K562 (cell line): ENCODE measurements around the gene BMP6. TPM values are rescaled to one million over a fixed set of nuclear protein-coding genes. Genes with fewer than 3 reads are reported as not detected.

Source experiments
- BHLHE40 ChIP-seq: IDR thresholded peaks from 2 replicates; pipeline ENCODE4 v1.6.1; 2011; ENCODE audit warnings: low read length, improper control_type of control experiment
- CEBPZ ChIP-seq: fragments of 150-350 bp; IDR thresholded peaks from 2 replicates; pipeline ENCODE4 v1.6.1; 2014; ENCODE audit warnings: low read depth, mild to moderate bottlenecking, low read length, borderline replicate concordance
- CTBP1 ChIP-seq: fragments of 450-650 bp; IDR thresholded peaks from 2 replicates; pipeline ENCODE4 v1.6.1; 2016; ENCODE audit warnings: borderline replicate concordance
- E2F6 ChIP-seq, 2 experiments: IDR thresholded peaks; 2 replicates each; pipeline ENCODE4 v1.6.1; 2011; ENCODE audit warnings: borderline replicate concordance in 1 of 2, control low read depth in 1 of 2, low read depth in 1 of 2, low read length in 1 of 2, mild to moderate bottlenecking in 1 of 2, mixed read lengths in 1 of 2, moderate library complexity in 1 of 2; ENCODE audit not compliant: insufficient read depth in 1 of 2, insufficient read length in 1 of 2, poor library complexity in 1 of 2, severe bottlenecking in 1 of 2; ENCODE audit errors: extremely low read depth in 1 of 2
- E4F1 ChIP-seq: fragments of 250-450 bp; sonication (Bioruptor Pico); IDR thresholded peaks from 2 replicates; pipeline ENCODE4 v1.5.0; 2021; ENCODE audit warnings: mild to moderate bottlenecking, borderline replicate concordance
- LCOR ChIP-seq: sonication (generic); formaldehyde crosslinking; IDR thresholded peaks from 2 replicates; pipeline ENCODE4 v1.8.0; 2022; ENCODE audit warnings: mild to moderate bottlenecking, missing genetic modification reagents
- MED1 ChIP-seq: sonication (generic); formaldehyde crosslinking; IDR thresholded peaks from 2 replicates; pipeline ENCODE4 v1.8.1; 2023; ENCODE audit warnings: missing genetic modification reagents, borderline replicate concordance
- MYC ChIP-seq, 2 experiments: fragments of 250-450 bp in 1 of 2; sonication (Bioruptor Pico) in 1 of 2; IDR thresholded peaks; 2 replicates each; pipeline versions ENCODE4 v1.5.1 to v1.6.1; 2012 to 2021; ENCODE audit warnings: low read depth in 2 of 2, borderline replicate concordance in 1 of 2, improper control_type of control experiment in 1 of 2, low read length in 1 of 2, mild to moderate bottlenecking in 1 of 2, moderate library complexity in 1 of 2
- NR3C1 ChIP-seq: sonication (generic); formaldehyde crosslinking; IDR thresholded peaks from 2 replicates; pipeline ENCODE4 v1.8.1; 2022; ENCODE audit warnings: missing genetic modification reagents
- NR4A1 ChIP-seq, 2 experiments: fragments of 250-450 bp in 1 of 2; fragments of 450-650 bp in 1 of 2; sonication (Bioruptor Pico) in 1 of 2; IDR thresholded peaks; 2 replicates each; pipeline versions ENCODE4 v1.4.0 to v1.6.1; 2016 to 2020; ENCODE audit warnings: mild to moderate bottlenecking in 2 of 2, missing compliant biosample characterization in 1 of 2, missing genetic modification characterization in 1 of 2, moderate library complexity in 1 of 2
- RBM14 ChIP-seq: fragments of 200-400 bp; formaldehyde crosslinking; IDR thresholded peaks from 2 replicates; pipeline ENCODE4 v1.6.1; 2018; ENCODE audit warnings: low read depth, mild to moderate bottlenecking, low read length, moderate library complexity, borderline replicate concordance; ENCODE audit not compliant: insufficient read depth
- RBM17 ChIP-seq: fragments of 200-400 bp; formaldehyde crosslinking; IDR thresholded peaks from 2 replicates; pipeline ENCODE4 v1.6.1; 2017; ENCODE audit warnings: low read depth, mild to moderate bottlenecking, low read length, borderline replicate concordance
- STAT5B ChIP-seq: fragments of 250-450 bp; sonication (Bioruptor Pico); IDR thresholded peaks from 2 replicates; pipeline ENCODE4 v1.8.0; 2021; ENCODE audit warnings: mild to moderate bottlenecking, inconsistent platforms
- TEAD1 ChIP-seq, 2 experiments: fragments of 450-650 bp in 1 of 2; sonication (generic) in 1 of 2; formaldehyde crosslinking; IDR thresholded peaks; 2 replicates each; pipeline versions ENCODE4 v1.4.0 to v1.8.0; 2020 to 2022; ENCODE audit warnings: mild to moderate bottlenecking in 2 of 2, missing genetic modification reagents in 1 of 2
- ZNF384 ChIP-seq: IDR thresholded peaks from 2 replicates; pipeline ENCODE4 v1.6.1; 2012; ENCODE audit warnings: low read depth, low read length, improper control_type of control experiment
- ZNF707 ChIP-seq: fragments of 250-450 bp; sonication (Bioruptor Pico); conservative IDR thresholded peaks from 2 replicates; pipeline ENCODE4 v1.8.0; 2022; ENCODE audit warnings: inconsistent platforms, mild to moderate bottlenecking, moderate library complexity
- ZNF79 ChIP-seq: fragments of 250-450 bp; sonication (Bioruptor Pico); IDR thresholded peaks from 2 replicates; pipeline ENCODE4 v1.4.0; 2020; ENCODE audit warnings: low read depth, mild to moderate bottlenecking, moderate library complexity
- polyA plus RNA-seq, 8 experiments: library from polyadenylated mRNA; depleted of rRNA in 4 of 8; stranded (reverse) in 5 of 8; unstranded in 3 of 8; fragments of >200 nt; fragmentation: Nextera tagmentation in 2 of 8; fragmentation: Illumina TruSeq in 1 of 8; extraction: Ambion mirVana in 2 of 8; extraction: Trizol in 1 of 8; gene quantifications; 2 replicates each; pipeline versions ENCODE4 v1.2.1 to v1.2.3, GENCODE V29; 2011 to 2014; ENCODE audit warnings: inconsistent platforms in 1 of 8, missing spikeins in 1 of 8
- total RNA-seq, 7 experiments: library from RNA; depleted of rRNA in 6 of 7; stranded (reverse); fragments of >200 nt in 6 of 7; fragmentation: Illumina TruSeq in 2 of 7; extraction: Trizol in 2 of 7; gene quantifications; 2 replicates each; pipeline versions ENCODE4 v1.2.1 to v1.2.3, GENCODE V29; 2011 to 2021; ENCODE audit warnings: low replicate concordance in 1 of 7

The BMP6 gene
- total and polyA plus RNA-seq, 9 of the 15 experiments (the other 6 are each of a cell fraction or from before 2014, with no cell fraction given) = 0.01 to 0.13 (median 0.06) TPM; not detected in 3

GRCh38 chr6:7909323-7910276 lies 183.7 kb downstream of the BMP6 start (continued):
- no peak for TF ChIP-seq ZNF79
- 0 out of 2 replicates have a peak, but pooled peaks have one; percentile 14 for TF ChIP-seq NR4A1 (CRISPR knock-in tag; IDR thresholded peaks at IDR 0.05)
- TF ChIP-seq NR4A1 (tag; IDR thresholded peaks at IDR 0.05) = no peak
- TF ChIP-seq E4F1 (CRISPR knock-in tag) = no peak
- TF ChIP-seq TEAD1 (CRISPR knock-in tag; IDR thresholded peaks at IDR 0.05) = 0 out of 4 replicates have a peak, but pooled peaks of 1 of the 2 experiments have one; percentile 25
- no peak for TF ChIP-seq ZNF384
- TF ChIP-seq CEBPZ = no peak
- peak; percentile 91 for TF ChIP-seq MYC (IDR thresholded peaks at IDR 0.05; ENCODE audit: low read depth, low read length)
- 0 out of 2 replicates have a peak, but pooled peaks have one; percentile 73 for TF ChIP-seq MYC (CRISPR knock-in tag; IDR thresholded peaks at IDR 0.05; ENCODE audit: borderline replicate concordance, low read depth)
- 0 out of 2 replicates have a peak, but pooled peaks have one; percentile 62 for TF ChIP-seq MED1 (CRISPR knock-in tag)
- TF ChIP-seq RBM17 = no peak
- peak; percentile 56; the same call in 1 of the 2 replicates for TF ChIP-seq BHLHE40
- TF ChIP-seq STAT5B (CRISPR knock-in tag) = no peak
- peak; percentile 18; the same call in 1 of the 2 replicates for TF ChIP-seq CTBP1
- peak; percentile 63; the same call in 1 of the 2 replicates for TF ChIP-seq LCOR
- no peak for TF ChIP-seq ZNF707 (CRISPR knock-in tag)
- peak; percentile 83 to 88 for TF ChIP-seq E2F6 (IDR thresholded peaks at IDR 0.05; ENCODE audit: borderline replicate concordance in 1 of 2, extremely low read depth in 1 of 2, insufficient read depth in 1 of 2, insufficient read length in 1 of 2, low read depth in 1 of 2, low read length in 1 of 2, poor library complexity in 1 of 2, severe bottlenecking in 1 of 2)
- 0 out of 2 replicates have a peak, but pooled peaks have one; percentile 37 for TF ChIP-seq RBM14
- peak; percentile 77; the same call in 1 of the 2 replicates for TF ChIP-seq NR3C1 (CRISPR knock-in tag)
